ENCODE measurements around the gene IL33. TPM values are rescaled to one million over a fixed set of nuclear protein-coding genes. Genes with fewer than 3 reads are reported as not detected.
"Not testable (repeated sequence)": the region's sequence is repeated elsewhere in the genome, so short reads cannot be mapped to it uniquely, and the experiment has no call there.

Gene IL33
- polyA plus RNA-seq, 1 donor (not counting 4 experiments of a cell fraction or from before 2014, with no cell fraction given): 7.8 TPM

- Histone ChIP-seq H2AFZ (ENCODE audit: control insufficient read depth, low read length) (no peak overlapping the region), H4K20me1 (ENCODE audit: control insufficient read depth, extremely low read depth, insufficient read depth, low read length) (no peaks in the 10 kb centered on the region), H3K27me3 (ENCODE audit: control insufficient read depth, extremely low read depth, insufficient read depth, low read length) (no peaks in the 10 kb centered on the region), H3K9ac (ENCODE audit: control insufficient read depth, extremely low read depth, insufficient read depth, low read length) (no peak overlapping the region), H3K4me2 (ENCODE audit: control insufficient read depth, extremely low read depth, insufficient read depth, low read depth, low read length) (no peak overlapping the region), H3K36me3 (ENCODE audit: control insufficient read depth in 2 of 2, extremely low read depth in 1 of 2, insufficient read depth in 2 of 2, low read length in 2 of 2) (no peaks in the 10 kb centered on the region), H3K9me3 (ENCODE audit: control insufficient read depth, low read depth, low read length) (peaks cover 2% of the 10 kb centered on the region), H3K4me1 (ENCODE audit: control insufficient read depth, extremely low read depth, insufficient read depth, low read length) (no peaks in the 10 kb centered on the region), H3K4me3 (ENCODE audit: control insufficient read depth in 2 of 3, extremely low read depth in 1 of 3, insufficient read depth in 2 of 3, low read depth in 1 of 3, low read length in 3 of 3) (no peak overlapping the region), H3K9me1 (ENCODE audit: control insufficient read depth, extremely low read depth, insufficient read depth, low read length) (no peaks in the 10 kb centered on the region), H3K27ac (ENCODE audit: control insufficient read depth, insufficient read depth, low read length) (no peak overlapping the region), H3K79me2 (ENCODE audit: control insufficient read depth, insufficient read depth, low read length) (no peaks in the 10 kb centered on the region)
- no peak for FAIRE-seq
- dilution Hi-C loops (cut with MboI; ENCODE audit: extremely low pct_ligation_motif_present, low sequenced_read_pairs): no loop called here
- TF ChIP-seq EZH2 (IDR thresholded peaks at IDR 0.05; ENCODE audit: low read length) (no peak), CTCF (optimal IDR thresholded peaks at IDR 0.05 in 1 of 3, IDR thresholded peaks at IDR 0.05 in 1 of 3, conservative IDR thresholded peaks at IDR 0.05 in 1 of 3; ENCODE audit: extremely low read depth in 1 of 3, insufficient read depth in 2 of 3, low read length in 3 of 3) (no peak)
- DNase-seq (ENCODE audit: low read depth, low spot score): no peak
Measured at GRCh38 chr9:6173914-6174313, 41.7 kb upstream of the IL33 start.

GRCh38 chr9:6182549-6183226 lies 32.9 kb upstream of the IL33 start:
- H3K27ac ChIP-seq (ENCODE audit: control insufficient read depth, insufficient read depth, low read length); H4K20me1 ChIP-seq (ENCODE audit: control insufficient read depth, extremely low read depth, insufficient read depth, low read length); H2AFZ ChIP-seq (ENCODE audit: control insufficient read depth, low read length); H3K4me1 ChIP-seq (ENCODE audit: control insufficient read depth, extremely low read depth, insufficient read depth, low read length); FAIRE-seq; H3K4me3 ChIP-seq (ENCODE audit: control insufficient read depth in 2 of 3, extremely low read depth in 1 of 3, insufficient read depth in 2 of 3, low read depth in 1 of 3, low read length in 3 of 3); H3K79me2 ChIP-seq (ENCODE audit: control insufficient read depth, insufficient read depth, low read length); H3K27me3 ChIP-seq (ENCODE audit: control insufficient read depth, extremely low read depth, insufficient read depth, low read length); H3K9me3 ChIP-seq (ENCODE audit: control insufficient read depth, low read depth, low read length); H3K36me3 ChIP-seq (ENCODE audit: control insufficient read depth in 2 of 2, extremely low read depth in 1 of 2, insufficient read depth in 2 of 2, low read length in 2 of 2); H3K9me1 ChIP-seq (ENCODE audit: control insufficient read depth, extremely low read depth, insufficient read depth, low read length); H3K9ac ChIP-seq (ENCODE audit: control insufficient read depth, extremely low read depth, insufficient read depth, low read length); DNase-seq (ENCODE audit: low read depth, low spot score); dilution Hi-C loops (cut with MboI; ENCODE audit: extremely low pct_ligation_motif_present, low sequenced_read_pairs); H3K4me2 ChIP-seq (ENCODE audit: control insufficient read depth, extremely low read depth, insufficient read depth, low read depth, low read length): not testable (repeated sequence)

GRCh38 chr9:6183227-6183551 lies 32.4 kb upstream of the IL33 start:
- no peaks in the 10 kb centered on the region for H3K9me3 ChIP-seq (ENCODE audit: control insufficient read depth, low read depth, low read length)
- no peaks in the 10 kb centered on the region for H3K4me1 ChIP-seq (ENCODE audit: control insufficient read depth, extremely low read depth, insufficient read depth, low read length)
- no peak overlapping the region for H3K27ac ChIP-seq (ENCODE audit: control insufficient read depth, insufficient read depth, low read length)
- H3K36me3 ChIP-seq (ENCODE audit: control insufficient read depth in 2 of 2, extremely low read depth in 1 of 2, insufficient read depth in 2 of 2, low read length in 2 of 2): no peaks in the 10 kb centered on the region
- H4K20me1 ChIP-seq (ENCODE audit: control insufficient read depth, extremely low read depth, insufficient read depth, low read length): no peaks in the 10 kb centered on the region
- DNase-seq (ENCODE audit: low read depth, low spot score): no peak
- H3K9ac ChIP-seq (ENCODE audit: control insufficient read depth, extremely low read depth, insufficient read depth, low read length): no peak overlapping the region
- dilution Hi-C loops (cut with MboI; ENCODE audit: extremely low pct_ligation_motif_present, low sequenced_read_pairs): no loop called here
- H3K79me2 ChIP-seq (ENCODE audit: control insufficient read depth, insufficient read depth, low read length): no peaks in the 10 kb centered on the region
- H3K4me2 ChIP-seq (ENCODE audit: control insufficient read depth, extremely low read depth, insufficient read depth, low read depth, low read length): no peak overlapping the region
- TF ChIP-seq EZH2 (IDR thresholded peaks at IDR 0.05; ENCODE audit: low read length): no peak
- no peak for TF ChIP-seq CTCF (optimal IDR thresholded peaks at IDR 0.05 in 1 of 3, IDR thresholded peaks at IDR 0.05 in 1 of 3, conservative IDR thresholded peaks at IDR 0.05 in 1 of 3; ENCODE audit: extremely low read depth in 1 of 3, insufficient read depth in 2 of 3, low read length in 3 of 3)
- no peak overlapping the region for H2AFZ ChIP-seq (ENCODE audit: control insufficient read depth, low read length)
- no peak for FAIRE-seq
- H3K27me3 ChIP-seq (ENCODE audit: control insufficient read depth, extremely low read depth, insufficient read depth, low read length): no peaks in the 10 kb centered on the region
- H3K4me3 ChIP-seq (ENCODE audit: control insufficient read depth in 2 of 3, extremely low read depth in 1 of 3, insufficient read depth in 2 of 3, low read depth in 1 of 3, low read length in 3 of 3): no peak overlapping the region
- no peaks in the 10 kb centered on the region for H3K9me1 ChIP-seq (ENCODE audit: control insufficient read depth, extremely low read depth, insufficient read depth, low read length)

Data from keratinocyte (primary cell).